H7 (cell line): Measurements from ENCODE around the gene PNMT. TPM values are rescaled to one million over a fixed set of nuclear protein-coding genes. Genes with fewer than 3 reads are reported as not detected.
A peak's percentile ranks its signal among the peaks of the same experiment; 100 is the strongest.

ENCODE experiments used
- DNase-seq: peaks from one replicate; pipeline ENCODE4 v3.0.0; 2012
- H3K27me3 ChIP-seq: 2 replicates; pipeline ENCODE4 v1.6.0; 2011; ENCODE audit warnings: mild to moderate bottlenecking, low read length; ENCODE audit not compliant: control insufficient read depth, insufficient read depth
- H3K36me3 ChIP-seq: replicated peaks from 2 replicates; pipeline ENCODE4 v1.5.1; 2011; ENCODE audit warnings: low read length; ENCODE audit not compliant: control insufficient read depth, insufficient read depth
- H3K4me3 ChIP-seq: 2 replicates; pipeline ENCODE4 v1.5.1; 2011; ENCODE audit warnings: low read depth, mild to moderate bottlenecking, control low read depth, low read length, moderate library complexity; ENCODE audit not compliant: insufficient read depth
- total RNA-seq: library from RNA; depleted of rRNA; stranded (reverse); fragments of >200 nt; shearing (Covaris generic); gene quantifications from 2 replicates; pipeline ENCODE4 v1.2.3, GENCODE V29; 2014; rRNA removed

PNMT gene, protein sequence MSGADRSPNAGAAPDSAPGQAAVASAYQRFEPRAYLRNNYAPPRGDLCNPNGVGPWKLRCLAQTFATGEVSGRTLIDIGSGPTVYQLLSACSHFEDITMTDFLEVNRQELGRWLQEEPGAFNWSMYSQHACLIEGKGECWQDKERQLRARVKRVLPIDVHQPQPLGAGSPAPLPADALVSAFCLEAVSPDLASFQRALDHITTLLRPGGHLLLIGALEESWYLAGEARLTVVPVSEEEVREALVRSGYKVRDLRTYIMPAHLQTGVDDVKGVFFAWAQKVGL
- 2.4 and 4.0 TPM in 2 replicates for total RNA-seq

DNA sequence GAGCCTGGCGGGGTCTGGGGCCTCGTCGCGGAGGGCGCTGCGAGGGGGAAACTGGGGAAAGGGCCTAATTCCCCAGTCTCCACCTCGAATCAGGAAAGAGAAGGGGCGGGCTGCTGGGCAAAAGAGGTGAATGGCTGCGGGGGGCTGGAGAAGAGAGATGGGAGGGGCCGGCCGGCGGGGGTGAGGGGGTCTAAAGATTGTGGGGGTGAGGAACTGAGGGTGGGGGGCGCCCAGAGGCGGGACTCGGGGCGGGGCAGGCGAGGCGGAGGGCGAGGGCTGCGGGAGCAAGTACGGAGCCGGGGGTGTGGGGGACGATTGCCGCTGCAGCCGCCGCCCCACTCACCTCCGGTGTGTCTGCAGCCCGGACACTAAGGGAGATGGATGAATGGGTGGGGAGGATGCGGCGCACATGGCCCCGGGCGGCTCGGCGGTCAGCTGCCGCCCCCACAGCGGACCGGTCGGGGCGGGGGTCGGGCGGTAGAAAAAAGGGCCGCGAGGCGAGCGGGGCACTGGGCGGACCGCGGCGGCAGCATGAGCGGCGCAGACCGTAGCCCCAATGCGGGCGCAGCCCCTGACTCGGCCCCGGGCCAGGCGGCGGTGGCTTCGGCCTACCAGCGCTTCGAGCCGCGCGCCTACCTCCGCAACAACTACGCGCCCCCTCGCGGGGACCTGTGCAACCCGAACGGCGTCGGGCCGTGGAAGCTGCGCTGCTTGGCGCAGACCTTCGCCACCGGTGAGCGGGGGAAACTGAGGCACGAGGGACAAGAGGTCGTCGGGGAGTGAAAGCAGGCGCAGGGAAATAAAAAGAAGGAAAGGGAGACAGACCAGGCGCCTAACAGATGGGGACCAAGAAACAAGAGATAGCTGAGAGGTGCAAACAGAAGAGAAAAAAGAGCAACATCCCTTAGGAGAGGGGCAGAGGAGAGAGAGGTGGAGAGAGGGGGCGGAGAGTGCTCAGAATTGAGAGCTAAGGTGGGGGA is at the start of gene PNMT:
Gene PNMT (plus strand): TSS at position 509 of the 980 bp plus-strand sequence. CDS start 23 bp downstream, at position 532.
- peak; percentile 95 for DNase-seq
- Histone ChIP-seq H3K36me3 (no peaks in the 10 kb centered on the region), H3K4me3 (peak within 1 kb of the TSS; percentile 49), H3K27me3 (peaks cover 36% of the 10 kb centered on the region)

DNA sequence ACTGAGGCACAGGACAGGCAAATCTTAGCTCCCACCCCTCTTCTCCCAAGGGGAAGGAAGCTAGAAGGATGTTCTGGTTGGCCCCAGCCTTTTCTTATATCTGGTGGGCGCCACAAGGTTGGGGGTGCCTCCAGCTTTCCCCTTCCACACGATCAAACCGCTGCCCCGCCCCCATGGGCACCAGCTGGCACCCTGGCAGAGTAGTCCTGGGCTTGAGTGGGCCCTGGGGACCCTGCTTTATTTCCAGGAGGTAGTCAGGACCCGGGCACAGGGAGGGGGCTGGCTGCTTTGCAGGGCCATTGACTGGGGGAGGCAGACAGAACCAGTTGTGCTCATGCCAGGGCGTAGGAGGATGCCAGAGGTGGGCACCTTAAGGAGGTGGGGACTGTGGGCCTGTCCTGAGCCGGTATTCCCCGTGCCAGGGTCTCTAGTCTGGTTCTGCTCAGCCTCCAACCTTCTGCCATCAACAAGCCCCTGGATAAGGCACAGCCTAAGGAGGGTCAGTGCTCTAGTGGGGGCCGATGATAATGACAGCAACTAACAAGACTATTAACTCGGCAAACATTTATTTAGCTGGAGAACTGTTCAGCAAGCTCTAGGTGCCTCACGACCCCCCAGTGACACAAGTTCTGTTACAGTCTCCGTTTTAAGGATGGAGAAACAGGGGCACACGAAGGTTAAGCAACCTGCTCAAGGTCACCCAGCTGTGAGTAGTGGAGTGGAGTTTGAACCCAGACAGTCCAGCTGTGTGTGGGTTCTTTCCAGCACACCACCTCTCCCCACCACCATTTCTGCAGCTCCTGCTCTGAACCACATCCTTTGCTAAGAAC is 49.1 kb upstream of the PNMT start:
- Histone ChIP-seq H3K36me3 (no peaks in the 10 kb centered on the region), H3K4me3 (no peak overlapping the region), H3K27me3 (peaks cover 66% of the 10 kb centered on the region)
- peak; percentile 48 for DNase-seq

DNA sequence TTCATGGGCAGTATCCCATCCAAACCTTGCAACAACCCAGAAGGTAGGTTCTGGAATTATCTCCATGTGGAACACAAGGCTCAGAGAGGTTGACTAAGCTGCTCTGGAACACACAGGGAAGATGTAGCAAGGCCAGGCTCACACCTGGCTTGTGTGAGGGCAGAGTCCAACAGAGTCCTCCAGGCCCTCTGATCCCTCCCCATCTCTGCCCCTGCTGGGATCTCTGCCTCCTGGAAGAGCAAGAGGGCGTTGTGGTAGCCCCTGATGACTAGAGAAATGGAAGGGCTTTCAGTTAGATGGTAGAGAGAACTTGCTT is 48.5 kb upstream of the PNMT start:
- no peak for DNase-seq
- Histone ChIP-seq H3K36me3 (no peaks in the 10 kb centered on the region), H3K4me3 (no peak overlapping the region), H3K27me3 (peaks cover 65% of the 10 kb centered on the region)

DNA sequence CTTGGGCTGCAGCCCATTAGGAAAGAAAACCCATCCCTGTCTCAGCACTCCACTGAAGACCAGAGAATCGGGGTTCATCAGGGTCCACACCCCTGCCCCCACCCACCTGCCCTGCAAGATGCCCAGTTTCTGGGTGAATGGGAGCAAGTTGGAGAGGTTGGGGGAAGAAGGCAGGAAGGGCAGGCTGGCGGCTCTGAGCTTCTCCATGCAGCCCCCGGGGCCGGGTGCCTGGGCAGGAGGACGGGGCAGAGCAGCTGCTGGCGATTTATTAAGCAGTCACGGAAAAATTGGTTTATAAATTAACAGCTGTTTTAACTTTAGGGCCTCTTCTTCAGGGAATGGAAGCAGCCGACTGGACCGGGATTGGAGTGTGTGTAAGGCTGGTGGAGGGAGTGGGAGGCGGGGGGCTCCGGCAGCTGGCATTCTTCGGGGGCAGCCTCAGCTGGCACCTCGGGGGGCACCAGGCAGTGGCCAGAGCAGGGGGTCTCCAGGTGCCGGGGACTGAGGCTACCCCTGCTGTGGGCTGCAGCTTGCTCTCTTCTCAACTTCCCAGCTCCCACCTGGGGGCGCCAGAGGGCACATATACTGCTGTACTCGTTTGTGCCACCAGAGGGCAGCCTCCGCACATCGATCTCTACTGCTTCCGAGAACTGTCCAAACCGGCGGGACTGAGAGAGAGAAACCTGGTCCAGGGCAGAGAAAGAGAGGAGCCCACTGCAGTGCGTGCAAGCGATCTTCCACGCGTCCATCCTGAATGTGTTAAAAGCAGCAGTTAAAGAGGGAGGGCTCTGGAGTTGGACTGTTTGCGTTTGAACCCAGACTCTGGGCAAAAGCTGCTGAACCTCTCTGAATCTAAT is 46.5 kb upstream of the PNMT start:
- Histone ChIP-seq H3K36me3 (no peaks in the 10 kb centered on the region), H3K4me3 (no peak overlapping the region), H3K27me3 (peaks cover 67% of the 10 kb centered on the region)
- peak; percentile 95 for DNase-seq

DNA sequence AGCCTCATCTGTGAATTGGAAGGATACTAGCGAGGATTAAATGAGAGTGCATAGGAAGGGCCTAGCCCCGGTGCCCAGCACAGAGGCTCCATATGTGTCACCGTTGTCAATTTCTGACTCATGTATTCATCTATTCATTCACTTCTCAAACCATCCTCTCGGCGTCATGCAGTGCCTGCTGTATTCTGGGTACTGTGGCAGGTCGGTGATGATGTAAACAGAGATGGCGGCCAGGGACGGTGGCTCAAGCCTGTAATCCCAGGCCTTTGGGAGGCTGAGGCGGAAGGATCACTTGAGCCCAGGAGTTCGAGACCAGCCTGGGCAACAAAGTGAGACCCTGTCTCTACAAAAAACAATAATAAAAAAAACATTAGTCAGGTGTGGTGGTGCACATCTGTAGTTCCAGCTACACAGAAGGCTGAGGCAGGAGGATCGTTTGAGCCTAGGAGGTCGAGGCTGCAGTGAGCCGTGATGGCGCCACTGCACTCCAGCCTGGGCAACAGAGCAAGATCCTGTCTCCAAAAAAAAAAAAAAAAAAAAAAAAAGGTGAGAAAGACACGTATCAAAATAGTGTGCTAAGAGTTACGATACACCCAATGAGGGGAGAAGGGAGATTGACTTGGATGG is 45.8 kb upstream of the PNMT start:
- Histone ChIP-seq H3K27me3 (peaks cover 67% of the 10 kb centered on the region), H3K36me3 (no peaks in the 10 kb centered on the region), H3K4me3 (no peak overlapping the region)
- DNase-seq, result no peak

DNA sequence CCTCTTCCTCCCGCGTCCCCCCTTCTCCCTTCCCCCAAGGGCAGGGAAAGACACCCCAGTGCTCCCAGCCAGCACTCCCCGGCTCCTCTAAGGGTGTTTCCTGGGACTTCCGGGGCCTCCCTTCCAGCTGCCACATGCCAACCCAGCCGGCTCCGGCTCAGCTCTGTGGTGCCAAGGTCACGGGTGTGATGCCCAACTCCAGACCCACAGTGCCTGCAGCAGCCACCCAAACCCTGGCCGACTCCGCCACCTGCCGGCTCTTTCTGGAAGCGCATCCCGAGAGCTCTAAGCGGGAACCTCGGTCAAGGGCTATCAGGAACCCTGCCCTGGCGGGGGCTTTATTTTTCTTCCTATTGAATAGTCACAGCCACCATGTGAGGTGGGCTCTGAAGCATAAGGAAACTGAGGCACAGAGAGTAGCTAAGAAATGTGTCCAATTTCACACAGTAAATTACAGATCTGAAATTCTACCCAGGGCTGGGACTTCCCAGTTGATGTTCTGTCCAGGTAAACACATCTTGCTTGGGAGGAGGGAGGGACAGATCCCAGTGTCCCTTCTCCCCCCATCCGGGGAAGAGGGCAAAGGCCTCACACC is 44.8 kb upstream of the PNMT start:
- H3K4me3 ChIP-seq, result no peak overlapping the region
- DNase-seq, result peak; percentile 94
- peaks cover 71% of the 10 kb centered on the region for H3K27me3 ChIP-seq
- no peaks in the 10 kb centered on the region for H3K36me3 ChIP-seq

DNA sequence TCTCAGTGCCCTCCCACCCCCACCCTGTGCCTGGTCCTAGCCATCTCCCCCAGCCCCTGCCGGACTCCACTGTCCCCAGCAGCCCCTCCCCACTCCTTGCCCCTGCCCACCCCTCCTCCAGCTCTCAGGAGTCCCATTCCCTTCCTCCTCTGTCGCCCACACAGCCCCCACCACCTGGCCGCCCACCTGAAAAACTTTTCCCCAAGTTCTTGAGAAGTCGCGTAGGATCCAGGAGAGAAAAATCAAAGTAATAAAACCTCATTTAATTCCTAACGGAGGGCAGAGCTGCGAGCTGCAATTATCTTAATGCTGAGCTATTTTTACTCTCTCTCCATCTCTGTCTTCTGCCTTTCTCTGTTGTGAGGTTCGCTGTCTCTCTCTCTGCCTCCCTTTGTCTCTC is 43.9 kb upstream of the PNMT start:
- peaks cover 67% of the 10 kb centered on the region for H3K27me3 ChIP-seq
- DNase-seq, result no peak

DNA sequence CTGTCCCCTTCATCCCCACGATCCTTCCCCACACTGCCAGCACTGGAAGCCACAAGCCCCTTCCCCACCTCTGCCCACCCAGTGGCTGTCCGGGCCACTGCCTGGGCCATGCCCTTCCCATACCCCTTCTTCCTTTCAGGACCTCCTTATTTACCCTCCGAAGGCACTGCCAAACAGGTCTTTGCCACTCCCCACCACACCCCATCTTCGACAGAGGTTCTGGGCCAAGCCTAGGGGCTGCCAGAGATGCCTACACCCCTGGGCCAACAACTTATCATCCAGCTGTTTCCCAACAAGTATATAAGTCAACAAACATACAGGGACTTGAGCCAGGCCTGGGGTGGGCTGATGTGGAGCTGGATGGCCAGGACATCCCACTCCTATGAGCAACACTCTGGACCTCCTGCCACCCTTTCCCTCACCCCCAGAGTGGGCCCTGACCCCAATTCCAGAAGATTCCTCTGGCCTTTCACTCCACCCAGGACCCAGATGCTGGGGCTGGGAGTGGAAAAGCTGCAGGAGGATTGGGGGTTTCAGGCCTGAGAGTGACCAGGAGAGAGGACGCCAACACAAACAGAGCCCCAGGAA is 43.0 kb upstream of the PNMT start:
- Histone ChIP-seq H3K4me3 (no peak overlapping the region), H3K36me3 (no peaks in the 10 kb centered on the region), H3K27me3 (peaks cover 60% of the 10 kb centered on the region)
- DNase-seq, result no peak

More for the DNA sequence above, 43.9 kb upstream of the PNMT start:
- H3K36me3 ChIP-seq, result no peaks in the 10 kb centered on the region
- no peak overlapping the region for H3K4me3 ChIP-seq

DNA sequence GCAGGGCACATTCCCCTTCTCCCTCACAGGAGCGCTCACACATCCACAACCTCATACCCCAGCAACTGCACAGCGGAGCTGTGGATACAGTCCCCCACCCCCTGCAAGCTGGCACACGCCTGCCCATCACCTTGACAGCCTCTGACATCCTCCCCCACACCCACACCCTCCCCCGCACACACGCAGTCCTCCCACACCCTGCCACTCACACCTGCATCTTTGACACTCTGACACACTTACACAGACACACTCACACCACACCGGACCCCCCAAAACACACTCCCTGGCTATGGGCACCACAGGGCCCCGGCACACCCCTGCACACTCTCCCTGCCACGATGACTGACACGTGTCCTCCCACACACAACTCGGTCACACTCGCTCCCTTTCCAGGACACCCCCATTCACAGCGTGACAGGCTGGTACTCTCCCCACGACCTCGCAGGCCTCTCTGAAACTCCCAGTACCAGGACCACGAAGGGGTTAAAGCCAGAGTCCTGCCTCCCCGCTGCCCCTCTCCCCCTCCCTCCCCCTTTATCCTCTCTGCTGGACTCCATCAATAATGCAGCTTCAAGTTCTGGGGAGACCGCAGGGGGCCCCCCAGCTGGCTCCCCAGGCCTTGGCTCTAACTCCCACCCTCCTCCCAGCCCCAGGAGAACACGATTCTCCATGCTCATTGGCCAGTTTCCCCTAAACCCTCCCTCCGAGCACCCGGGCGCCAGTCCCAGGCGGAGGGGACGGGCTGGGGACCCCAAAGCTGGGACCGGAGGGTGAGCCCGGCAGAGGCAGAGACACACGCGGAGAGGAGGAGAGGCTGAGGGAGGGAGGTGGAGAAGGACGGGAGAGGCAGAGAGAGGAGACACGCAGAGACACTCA is 41.8 kb upstream of the PNMT start, which contains the start of gene PPP1R1B:
Gene PPP1R1B (plus strand): TSS at position 782 of the 876 bp plus-strand sequence. CDS start 441 bp downstream, outside the sequence.
- Histone ChIP-seq H3K4me3 (peak within 1 kb of the TSS; percentile 69), H3K27me3 (peaks cover 52% of the 10 kb centered on the region)
- DNase-seq, result peak; percentile 89

DNA sequence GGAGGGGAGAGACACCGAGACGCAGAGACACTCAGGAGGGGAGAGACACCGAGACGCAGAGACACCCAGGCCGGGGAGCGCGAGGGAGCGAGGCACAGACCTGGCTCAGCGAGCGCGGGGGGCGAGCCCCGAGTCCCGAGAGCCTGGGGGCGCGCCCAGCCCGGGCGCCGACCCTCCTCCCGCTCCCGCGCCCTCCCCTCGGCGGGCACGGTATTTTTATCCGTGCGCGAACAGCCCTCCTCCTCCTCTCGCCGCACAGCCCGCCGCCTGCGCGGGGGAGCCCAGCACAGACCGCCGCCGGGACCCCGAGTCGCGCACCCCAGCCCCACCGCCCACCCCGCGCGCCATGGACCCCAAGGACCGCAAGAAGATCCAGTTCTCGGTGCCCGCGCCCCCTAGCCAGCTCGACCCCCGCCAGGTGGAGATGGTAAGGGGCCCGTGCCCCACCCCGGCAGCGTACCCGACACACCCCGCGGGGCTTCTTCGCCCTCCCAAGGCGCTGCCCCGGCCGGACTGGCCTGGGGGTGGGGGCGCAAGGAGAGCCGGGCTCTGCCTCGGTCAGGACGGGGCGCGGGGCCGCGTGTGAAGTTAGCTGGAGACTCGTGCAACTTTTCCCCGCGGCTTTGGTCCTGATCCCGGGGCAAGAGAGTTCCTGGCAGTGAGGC is 41.1 kb upstream of the PNMT start:
- Histone ChIP-seq H3K27me3 (peaks cover 50% of the 10 kb centered on the region), H3K36me3 (no peaks in the 10 kb centered on the region), H3K4me3 (peak overlapping the region; percentile 69)
- peak; percentile 82 for DNase-seq

More for the DNA sequence above, 41.8 kb upstream of the PNMT start, which contains the start of gene PPP1R1B:
- no peaks in the 10 kb centered on the region for H3K36me3 ChIP-seq

DNA sequence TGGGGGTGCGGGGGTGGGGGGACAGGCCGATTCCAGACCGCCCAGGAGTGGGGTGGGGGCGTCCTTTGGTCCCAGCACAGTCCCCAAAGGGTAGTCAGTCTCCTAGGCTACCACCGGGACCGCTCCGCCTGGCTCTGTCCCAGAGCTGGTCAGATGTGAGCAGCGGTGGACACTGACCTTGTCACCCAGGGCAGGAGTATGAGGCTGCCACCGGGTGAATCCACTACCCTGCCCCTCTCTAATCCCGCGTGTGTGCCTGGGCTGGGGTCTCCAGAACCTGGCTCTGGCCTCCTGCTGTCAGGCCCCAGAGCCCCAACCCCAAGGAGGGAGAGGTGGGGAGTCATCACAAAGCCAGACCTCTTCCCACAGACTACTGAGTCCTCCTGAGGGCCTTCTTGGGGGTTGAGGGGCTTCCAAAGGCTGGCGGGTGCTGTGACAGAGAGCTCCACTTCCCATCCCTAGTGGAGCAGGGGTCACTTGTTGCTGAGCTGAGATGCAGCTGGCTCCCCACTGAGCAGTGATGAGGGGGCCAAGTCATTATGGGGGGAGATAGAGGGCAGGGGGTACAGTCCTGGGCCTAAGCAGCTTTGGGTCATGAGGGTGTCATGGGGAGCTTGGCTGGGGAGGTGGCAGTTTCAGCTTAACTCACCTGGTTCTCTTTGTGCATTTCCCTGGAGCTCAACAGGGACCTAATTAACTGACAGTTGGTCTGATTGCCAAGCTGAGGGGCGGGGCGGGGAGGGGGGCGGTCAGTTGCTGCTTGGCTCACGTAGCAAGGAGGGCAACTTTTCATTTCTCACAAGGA is 40.3 kb upstream of the PNMT start:
- peaks cover 48% of the 10 kb centered on the region for H3K27me3 ChIP-seq
- peak overlapping the region; percentile 69 for H3K4me3 ChIP-seq
- no peaks in the 10 kb centered on the region for H3K36me3 ChIP-seq
- peak; percentile 80 for DNase-seq
